Neural cell (in vitro differentiated cells): Measurements from ENCODE around the gene ADGRE3. TPM values are rescaled to one million over a fixed set of nuclear protein-coding genes. Genes with fewer than 3 reads are reported as not detected.
"Not testable (repeated sequence)": the region's sequence is repeated elsewhere in the genome, so short reads cannot be mapped to it uniquely, and the experiment has no call there.

Experiments used
- H2AFZ ChIP-seq: fragments of 200-600, 300-800 bp; sonication (generic), shearing (Covaris generic); 2 replicates; pipeline ENCODE4 v1.6.0; 2014; ENCODE audit warnings: low read depth, mild to moderate bottlenecking, antibody characterized with exemption, low read length, moderate library complexity
- H3F3A ChIP-seq: fragments of 200-600 bp; shearing (Covaris generic); 2 replicates; pipeline ENCODE4 v1.6.1; 2016; ENCODE audit warnings: mild to moderate bottlenecking, moderate library complexity, mixed read lengths, antibody characterized with exemption, low read length; ENCODE audit not compliant: insufficient read depth, poor library complexity, severe bottlenecking
- H3K27ac ChIP-seq: fragments of 200-600, 300-800 bp; sonication (generic), shearing (Covaris generic); 2 replicates; pipeline ENCODE4 v1.5.1; 2014; ENCODE audit warnings: mild to moderate bottlenecking, low read length, moderate library complexity
- H3K27me3 ChIP-seq: fragments of 300-800, 200-600 bp; sonication (generic), shearing (Covaris generic); 2 replicates; pipeline ENCODE4 v1.6.0; 2014; ENCODE audit warnings: mild to moderate bottlenecking, low read depth, low read length, moderate library complexity; ENCODE audit not compliant: insufficient read depth
- H3K36me3 ChIP-seq: fragments of 300-800, 200-600 bp; sonication (generic), shearing (Covaris generic); 2 replicates; pipeline ENCODE4 v1.5.1; 2014; ENCODE audit warnings: mild to moderate bottlenecking, antibody characterized with exemption, low read length, moderate library complexity; ENCODE audit not compliant: insufficient read depth
- H3K4me2 ChIP-seq: fragments of 300-800, 200-600 bp; sonication (generic), shearing (Covaris generic); 2 replicates; pipeline ENCODE4 v1.6.0; 2014; ENCODE audit warnings: mild to moderate bottlenecking, low read length
- H3K4me3 ChIP-seq: fragments of 300-800, 200-600 bp; sonication (generic), shearing (Covaris generic); 2 replicates; pipeline ENCODE4 v1.5.1; 2014; ENCODE audit warnings: mild to moderate bottlenecking, low read length, moderate library complexity
- H3K79me2 ChIP-seq: fragments of 200-600 bp; shearing (Covaris generic); replicated peaks from 2 replicates; pipeline ENCODE4 v1.6.0; 2014; ENCODE audit warnings: mild to moderate bottlenecking, low read length, moderate library complexity; ENCODE audit not compliant: insufficient read depth
- H3K9ac ChIP-seq: fragments of 300-800, 200-600 bp; sonication (generic), shearing (Covaris generic); 2 replicates; pipeline ENCODE4 v1.6.1; 2016; ENCODE audit warnings: mild to moderate bottlenecking, low read length, mixed read lengths
- H3K9me2 ChIP-seq: fragments of 200-600 bp; shearing (Covaris generic); 2 replicates; pipeline ENCODE4 v1.6.1; 2016; ENCODE audit warnings: mild to moderate bottlenecking, low read length, mixed read lengths; ENCODE audit not compliant: insufficient read depth
- H3K9me3 ChIP-seq: fragments of 200-600, 300-800 bp; sonication (generic), shearing (Covaris generic); 2 replicates; pipeline ENCODE4 v1.6.1; 2016; ENCODE audit warnings: mild to moderate bottlenecking, mixed run types, low read length, moderate library complexity, mixed read lengths
- H4K20me1 ChIP-seq: fragments of 200-600 bp; shearing (Covaris generic); 2 replicates; pipeline ENCODE4 v1.6.1; 2016; ENCODE audit warnings: mild to moderate bottlenecking, mixed run types; ENCODE audit not compliant: insufficient read depth
- EP300 ChIP-seq: fragments of 450-650 bp; conservative IDR thresholded peaks from 2 replicates; pipeline ENCODE4 v1.6.1; 2014; ENCODE audit warnings: antibody characterized with exemption, mild to moderate bottlenecking, moderate library complexity; ENCODE audit not compliant: poor library complexity, severe bottlenecking
- EZH2 ChIP-seq: fragments of 200-600, 300-800 bp; shearing (Covaris generic), sonication (generic); IDR thresholded peaks from 2 replicates; pipeline ENCODE4 v1.6.1; 2014; ENCODE audit warnings: antibody characterized with exemption, low read length, borderline replicate concordance, mild to moderate bottlenecking; ENCODE audit not compliant: insufficient read depth, poor library complexity, severe bottlenecking
- MXI1 ChIP-seq: fragments of 450-650 bp; conservative IDR thresholded peaks from 2 replicates; pipeline ENCODE4 v1.6.1; 2014; ENCODE audit warnings: antibody characterized with exemption, mild to moderate bottlenecking; ENCODE audit not compliant: poor library complexity, severe bottlenecking
- POLR2AphosphoS5 ChIP-seq: IDR thresholded peaks from 2 replicates; pipeline ENCODE4 v1.6.1; 2012
- RAD21 ChIP-seq: fragments of 450-650 bp; conservative IDR thresholded peaks from 2 replicates; pipeline ENCODE4 v1.6.1; 2014; ENCODE audit warnings: antibody characterized with exemption, mild to moderate bottlenecking, moderate library complexity
- SMC3 ChIP-seq: fragments of 450-650 bp; conservative IDR thresholded peaks from 2 replicates; pipeline ENCODE4 v1.6.1; 2014; ENCODE audit warnings: antibody characterized with exemption, mild to moderate bottlenecking, moderate library complexity; ENCODE audit not compliant: poor library complexity
- TAF1 ChIP-seq: IDR thresholded peaks from 2 replicates; pipeline ENCODE4 v1.6.1; 2012; ENCODE audit warnings: low read depth
- polyA plus RNA-seq: library from polyadenylated mRNA; depleted of rRNA; stranded (reverse); fragments of >200 nt; gene quantifications from 2 replicates; pipeline ENCODE4 v1.2.3, GENCODE V29; 2014
- TF ChIP-seq, protein P1 (sequence below): fragments of 450-650 bp; IDR thresholded peaks from 2 replicates; pipeline ENCODE4 v1.5.1; 2014; ENCODE audit warnings: antibody characterized with exemption, mild to moderate bottlenecking, moderate library complexity; ENCODE audit not compliant: poor library complexity, severe bottlenecking
- TF ChIP-seq, protein P2 (sequence below): IDR thresholded peaks from 2 replicates; pipeline ENCODE4 v1.6.1; 2012; ENCODE audit warnings: borderline replicate concordance

ADGRE3 gene
- polyA plus RNA-seq, 1 donor from 2014 or later = not detected

DNA sequence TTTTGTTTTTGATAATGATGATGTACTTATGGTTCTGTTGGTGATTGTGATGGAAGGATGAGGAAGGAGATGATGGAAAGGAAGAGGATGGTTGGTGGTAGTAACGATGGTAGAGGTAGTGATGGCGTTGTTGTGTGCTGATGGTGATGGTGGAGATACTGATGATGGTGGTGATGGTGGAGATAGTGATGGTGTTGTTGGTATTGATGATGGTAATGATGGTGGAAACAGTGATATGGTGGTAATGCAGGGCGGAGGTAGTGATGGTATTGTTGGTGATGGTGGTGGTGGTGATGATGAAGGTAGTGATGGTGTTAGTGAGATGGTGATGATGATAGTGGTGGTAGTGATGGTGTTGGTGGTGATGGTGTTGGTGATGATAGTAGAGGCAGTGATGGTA lies 79.1 kb downstream of the ADGRE3 start (continued):
- TF ChIP-seq POLR2AphosphoS5 = no peak

DNA sequence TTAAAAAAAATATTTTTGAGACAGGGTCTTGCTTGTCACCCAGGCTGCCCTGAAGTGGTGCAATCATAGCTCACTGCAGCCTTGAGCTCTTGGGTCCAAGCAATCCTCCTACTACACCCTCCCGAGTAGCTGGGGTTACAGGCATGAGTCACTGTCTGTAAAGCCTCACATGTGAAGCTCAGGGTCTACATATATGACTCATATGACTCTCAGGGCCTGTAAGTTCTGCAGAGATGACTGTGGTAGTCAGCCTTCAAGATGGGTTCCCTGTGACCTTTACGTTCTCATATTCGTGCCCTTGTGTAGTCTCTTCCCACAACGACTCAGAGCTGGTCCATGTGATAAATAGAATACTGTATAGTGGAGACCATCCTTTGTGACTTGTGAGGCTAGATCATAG lies 85.2 kb downstream of the ADGRE3 start:
- H2AFZ ChIP-seq, H3K27me3 ChIP-seq, H3K9me3 ChIP-seq, H3K4me3 ChIP-seq, H3K79me2 ChIP-seq, H3K36me3 ChIP-seq, H4K20me1 ChIP-seq, H3K9ac ChIP-seq, H3K27ac ChIP-seq, H3K9me2 ChIP-seq, H3F3A ChIP-seq, H3K4me2 ChIP-seq: not testable (repeated sequence)

DNA sequence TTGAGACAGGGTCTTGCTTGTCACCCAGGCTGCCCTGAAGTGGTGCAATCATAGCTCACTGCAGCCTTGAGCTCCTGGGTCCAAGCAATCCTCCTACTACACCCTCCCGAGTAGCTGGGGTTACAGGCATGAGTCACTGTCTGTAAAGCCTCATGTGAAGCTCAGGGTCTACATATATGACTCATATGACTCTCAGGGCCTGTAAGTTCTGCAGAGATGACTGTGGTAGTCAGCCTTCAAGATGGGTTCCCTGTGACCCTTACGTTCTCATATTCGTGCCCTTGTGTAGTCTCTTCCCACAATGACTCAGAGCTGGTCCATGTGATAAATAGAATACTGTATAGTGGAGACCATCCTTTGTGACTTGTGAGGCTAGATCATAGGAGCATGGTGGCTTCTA lies 89.5 kb downstream of the ADGRE3 start:
- not testable (repeated sequence) for H3K9me3 ChIP-seq, H3K27me3 ChIP-seq, H3F3A ChIP-seq, H3K79me2 ChIP-seq, H3K4me3 ChIP-seq, H3K9me2 ChIP-seq, H4K20me1 ChIP-seq, H3K9ac ChIP-seq, H3K27ac ChIP-seq, H2AFZ ChIP-seq, H3K4me2 ChIP-seq, H3K36me3 ChIP-seq

DNA sequence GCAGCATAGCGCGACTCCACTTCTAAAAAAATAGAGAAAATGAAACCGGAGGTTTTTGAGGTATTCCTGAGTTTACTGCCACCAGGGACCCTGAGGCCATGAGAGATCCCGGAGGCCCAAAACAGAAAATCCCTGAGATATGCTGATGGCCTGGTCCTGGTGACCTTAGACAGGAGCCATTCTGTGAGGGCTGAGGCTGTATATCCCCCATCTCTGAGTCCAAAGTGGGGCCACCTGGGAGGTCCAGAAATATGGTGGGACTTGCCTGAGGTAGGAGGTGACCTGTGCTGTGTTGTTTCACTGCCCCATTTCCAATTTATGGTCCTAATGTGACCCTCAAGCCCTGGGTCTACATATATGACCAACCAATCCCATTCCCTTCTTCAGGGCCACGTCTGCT lies 90.3 kb downstream of the ADGRE3 start:
- H3K9ac ChIP-seq, H3K27ac ChIP-seq, H3K4me2 ChIP-seq, H3K79me2 ChIP-seq, H3K9me3 ChIP-seq, H3K36me3 ChIP-seq, H4K20me1 ChIP-seq, H3K27me3 ChIP-seq, H2AFZ ChIP-seq, H3K4me3 ChIP-seq, H3F3A ChIP-seq, H3K9me2 ChIP-seq: not testable (repeated sequence)

DNA sequence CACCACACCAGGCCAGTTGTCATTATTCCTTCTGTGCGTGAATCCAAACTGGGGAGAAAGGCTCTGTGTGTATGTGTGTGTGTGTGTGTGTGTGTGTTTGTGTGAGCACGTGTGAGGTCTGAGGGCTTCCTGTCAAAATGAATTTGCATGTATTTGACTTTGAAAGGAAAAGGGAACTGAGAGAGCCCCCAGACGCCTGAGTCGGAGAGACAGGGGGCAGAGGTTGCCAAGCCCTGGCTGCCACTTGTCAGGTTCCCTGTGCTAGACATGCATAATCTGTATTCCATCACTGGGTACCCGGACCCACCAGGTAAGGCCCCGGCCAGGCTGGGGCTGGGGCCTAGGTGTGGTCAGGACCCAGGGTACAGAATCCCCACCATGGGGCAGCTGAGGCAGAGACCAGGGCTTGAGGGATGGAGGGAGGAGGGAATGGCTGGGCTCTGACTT lies 91.7 kb downstream of the ADGRE3 start, which contains the start of gene CLEC17A:
Gene CLEC17A, plus strand, starts transcription at position 191 of the 447 bp plus-strand sequence. Its CDS starts 77 bp downstream, at position 268.
- H3K9ac ChIP-seq = no peak within 1 kb of the TSS
- no peaks in the 10 kb centered on the region for H3K27me3 ChIP-seq
- TF ChIP-seq, protein P1, sequence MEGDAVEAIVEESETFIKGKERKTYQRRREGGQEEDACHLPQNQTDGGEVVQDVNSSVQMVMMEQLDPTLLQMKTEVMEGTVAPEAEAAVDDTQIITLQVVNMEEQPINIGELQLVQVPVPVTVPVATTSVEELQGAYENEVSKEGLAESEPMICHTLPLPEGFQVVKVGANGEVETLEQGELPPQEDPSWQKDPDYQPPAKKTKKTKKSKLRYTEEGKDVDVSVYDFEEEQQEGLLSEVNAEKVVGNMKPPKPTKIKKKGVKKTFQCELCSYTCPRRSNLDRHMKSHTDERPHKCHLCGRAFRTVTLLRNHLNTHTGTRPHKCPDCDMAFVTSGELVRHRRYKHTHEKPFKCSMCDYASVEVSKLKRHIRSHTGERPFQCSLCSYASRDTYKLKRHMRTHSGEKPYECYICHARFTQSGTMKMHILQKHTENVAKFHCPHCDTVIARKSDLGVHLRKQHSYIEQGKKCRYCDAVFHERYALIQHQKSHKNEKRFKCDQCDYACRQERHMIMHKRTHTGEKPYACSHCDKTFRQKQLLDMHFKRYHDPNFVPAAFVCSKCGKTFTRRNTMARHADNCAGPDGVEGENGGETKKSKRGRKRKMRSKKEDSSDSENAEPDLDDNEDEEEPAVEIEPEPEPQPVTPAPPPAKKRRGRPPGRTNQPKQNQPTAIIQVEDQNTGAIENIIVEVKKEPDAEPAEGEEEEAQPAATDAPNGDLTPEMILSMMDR = no peak
- TF ChIP-seq, protein P2, sequence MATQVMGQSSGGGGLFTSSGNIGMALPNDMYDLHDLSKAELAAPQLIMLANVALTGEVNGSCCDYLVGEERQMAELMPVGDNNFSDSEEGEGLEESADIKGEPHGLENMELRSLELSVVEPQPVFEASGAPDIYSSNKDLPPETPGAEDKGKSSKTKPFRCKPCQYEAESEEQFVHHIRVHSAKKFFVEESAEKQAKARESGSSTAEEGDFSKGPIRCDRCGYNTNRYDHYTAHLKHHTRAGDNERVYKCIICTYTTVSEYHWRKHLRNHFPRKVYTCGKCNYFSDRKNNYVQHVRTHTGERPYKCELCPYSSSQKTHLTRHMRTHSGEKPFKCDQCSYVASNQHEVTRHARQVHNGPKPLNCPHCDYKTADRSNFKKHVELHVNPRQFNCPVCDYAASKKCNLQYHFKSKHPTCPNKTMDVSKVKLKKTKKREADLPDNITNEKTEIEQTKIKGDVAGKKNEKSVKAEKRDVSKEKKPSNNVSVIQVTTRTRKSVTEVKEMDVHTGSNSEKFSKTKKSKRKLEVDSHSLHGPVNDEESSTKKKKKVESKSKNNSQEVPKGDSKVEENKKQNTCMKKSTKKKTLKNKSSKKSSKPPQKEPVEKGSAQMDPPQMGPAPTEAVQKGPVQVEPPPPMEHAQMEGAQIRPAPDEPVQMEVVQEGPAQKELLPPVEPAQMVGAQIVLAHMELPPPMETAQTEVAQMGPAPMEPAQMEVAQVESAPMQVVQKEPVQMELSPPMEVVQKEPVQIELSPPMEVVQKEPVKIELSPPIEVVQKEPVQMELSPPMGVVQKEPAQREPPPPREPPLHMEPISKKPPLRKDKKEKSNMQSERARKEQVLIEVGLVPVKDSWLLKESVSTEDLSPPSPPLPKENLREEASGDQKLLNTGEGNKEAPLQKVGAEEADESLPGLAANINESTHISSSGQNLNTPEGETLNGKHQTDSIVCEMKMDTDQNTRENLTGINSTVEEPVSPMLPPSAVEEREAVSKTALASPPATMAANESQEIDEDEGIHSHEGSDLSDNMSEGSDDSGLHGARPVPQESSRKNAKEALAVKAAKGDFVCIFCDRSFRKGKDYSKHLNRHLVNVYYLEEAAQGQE = no peak
- TF ChIP-seq MXI1 (no peak), EZH2 (no peak), RAD21 (no peak), POLR2AphosphoS5 (no peak), EP300 (no peak), SMC3 (no peak), TAF1 (no peak)
- no peak within 1 kb of the TSS for H2AFZ ChIP-seq
- H3F3A ChIP-seq = no peaks in the 10 kb centered on the region
- H3K4me3 ChIP-seq = no peak within 1 kb of the TSS
- no peaks in the 10 kb centered on the region for H3K36me3 ChIP-seq
- H3K27ac ChIP-seq = no peak within 1 kb of the TSS
- H3K79me2 ChIP-seq = no peaks in the 10 kb centered on the region
- H3K9me2 ChIP-seq = no peaks in the 10 kb centered on the region
- no peak within 1 kb of the TSS for H3K4me2 ChIP-seq
- no peaks in the 10 kb centered on the region for H4K20me1 ChIP-seq
- no peaks in the 10 kb centered on the region for H3K9me3 ChIP-seq
